Measurements from ENCODE around the gene SH3PXD2A.

- TF ChIP-seq POLR2AphosphoS5 (IDR thresholded peaks at IDR 0.05; ENCODE audit: low read depth, low read length) = no peak
- no peak for TF ChIP-seq POLR2A (IDR thresholded peaks at IDR 0.05; ENCODE audit: low read depth, low read length)
- no peak for TF ChIP-seq TAF1 (IDR thresholded peaks at IDR 0.05; ENCODE audit: low read depth, low read length)
- TF ChIP-seq SPI1 (IDR thresholded peaks at IDR 0.05; ENCODE audit: low read depth, low read length) = no peak
Observed at GRCh38 chr10:103589074-103589630, 266.2 kb downstream of the SH3PXD2A start.

Measured in GM12891 (cell line).